Activated naive CD4-positive, alpha-beta T cell treated with Interleukin-2 at 50 U/mL for 16 hours (primary cell): Measurements from ENCODE around the gene TMEM255B.
"Not testable (repeated sequence)": the region's sequence is repeated elsewhere in the genome, so short reads cannot be mapped to it uniquely, and the experiment has no call there.

ENCODE experiments used
- DNase-seq: peaks from one replicate; pipeline ENCODE4 v3.0.0-alpha.2; 2020

Gene TMEM255B

GRCh38 chr13:113750554-113751399 lies 8.2 kb upstream of the TMEM255B start:
- DNase-seq: no peak

DNA sequence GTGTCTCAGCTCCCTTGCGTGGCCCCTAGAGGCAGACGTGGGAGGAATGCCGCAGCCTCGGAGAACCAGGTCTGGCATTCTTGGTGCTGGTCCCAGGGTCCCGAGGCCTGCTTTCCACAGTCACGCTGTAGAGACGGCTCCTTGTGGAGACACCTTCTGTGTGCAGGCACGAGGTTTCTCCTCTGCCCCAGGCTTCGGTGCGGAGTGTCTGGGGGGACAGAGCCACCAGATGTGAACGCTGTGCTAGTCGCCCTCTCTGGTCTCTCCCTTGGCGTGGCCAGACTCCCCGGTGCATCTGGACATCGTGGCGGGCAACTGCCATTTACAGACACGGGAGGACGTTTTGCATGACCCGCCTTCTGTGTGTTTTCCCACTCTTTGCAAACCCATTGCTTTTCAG lies 7.5 kb upstream of the TMEM255B start:
- DNase-seq: no peak

- DNase-seq: not testable (repeated sequence)
Observed at GRCh38 chr13:113752211-113752986, 6.6 kb upstream of the TMEM255B start.

DNA sequence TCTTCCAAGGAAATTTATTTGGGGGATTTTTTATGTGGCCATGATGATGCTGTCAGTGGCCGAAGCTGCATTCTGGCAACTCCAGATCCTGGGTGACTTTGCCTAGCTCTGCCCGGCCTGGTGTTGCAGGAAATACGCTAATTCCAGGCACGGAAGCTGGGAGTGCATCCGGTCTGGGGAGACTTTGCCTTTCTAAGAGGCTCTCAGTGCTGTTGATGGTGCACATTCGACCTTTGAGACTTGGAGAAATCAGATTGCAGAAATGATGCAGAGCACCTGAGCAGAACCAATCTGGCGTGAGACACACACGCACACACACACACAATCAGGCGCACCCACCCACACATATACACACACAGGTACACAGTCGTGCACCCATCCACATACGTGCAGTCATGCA lies 5.9 kb upstream of the TMEM255B start:
- no peak for DNase-seq

DNA sequence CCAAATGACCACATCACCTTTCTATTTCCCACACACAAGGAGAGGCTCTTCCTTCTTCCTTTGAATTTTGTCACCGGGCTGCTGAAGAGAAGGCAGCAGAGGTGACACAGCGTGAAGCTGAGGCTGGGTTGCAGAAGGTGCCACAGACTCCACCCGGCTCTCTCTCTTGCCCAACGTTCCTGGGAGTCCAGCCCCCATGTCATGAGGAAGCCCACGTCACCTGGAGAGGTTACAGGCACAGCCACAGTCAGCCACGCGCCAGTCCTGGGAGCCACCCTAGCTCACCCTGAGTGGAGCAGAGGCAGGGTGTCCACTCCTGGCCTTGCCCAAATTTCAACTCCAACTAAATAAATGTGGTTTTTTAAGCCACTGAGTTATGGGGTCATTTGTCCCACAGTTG lies 4.8 kb upstream of the TMEM255B start:
- DNase-seq: no peak

- DNase-seq: no peak
Observed at GRCh38 chr13:113754691-113755090, 4.3 kb upstream of the TMEM255B start.

GRCh38 chr13:113756441-113757097 lies 2.5 kb upstream of the TMEM255B start:
- DNase-seq: no peak

DNA sequence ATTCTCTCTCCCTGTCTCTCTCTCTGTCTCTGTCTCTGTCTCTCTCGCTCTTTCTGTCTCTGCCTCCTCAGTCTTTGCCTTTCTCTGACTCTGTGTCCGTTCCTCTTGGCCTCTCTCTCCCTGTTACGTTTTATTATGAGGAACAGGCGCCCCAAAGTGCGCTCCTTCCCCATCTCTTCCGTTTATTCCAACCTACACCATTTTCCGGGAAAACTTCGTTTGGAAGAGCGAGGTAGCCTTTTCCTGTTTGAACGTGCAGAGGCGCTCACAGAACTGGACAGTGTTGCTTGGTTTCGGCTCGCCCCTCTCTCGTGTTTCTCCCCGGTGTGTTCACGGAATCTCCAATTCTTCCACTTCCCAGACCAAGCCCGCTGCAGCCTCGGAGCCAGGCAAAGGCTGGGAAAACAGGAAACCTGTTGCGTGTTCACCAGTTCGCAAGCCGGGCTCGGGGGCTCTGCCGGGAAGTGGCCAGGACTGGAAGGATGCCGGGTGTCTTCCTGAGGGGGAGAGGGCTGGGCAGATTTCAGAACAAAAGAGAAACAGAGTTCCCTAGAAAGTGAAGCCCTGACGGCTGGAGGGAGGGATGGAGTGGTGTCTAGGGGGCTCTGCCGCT lies 605 bp downstream of the TMEM255B start:
- no peak for DNase-seq

- no peak for DNase-seq
Observed at GRCh38 chr13:113761136-113761535, 2.1 kb downstream of the TMEM255B start.

GRCh38 chr13:113762075-113762474 lies 3.0 kb downstream of the TMEM255B start:
- DNase-seq: no peak

DNA sequence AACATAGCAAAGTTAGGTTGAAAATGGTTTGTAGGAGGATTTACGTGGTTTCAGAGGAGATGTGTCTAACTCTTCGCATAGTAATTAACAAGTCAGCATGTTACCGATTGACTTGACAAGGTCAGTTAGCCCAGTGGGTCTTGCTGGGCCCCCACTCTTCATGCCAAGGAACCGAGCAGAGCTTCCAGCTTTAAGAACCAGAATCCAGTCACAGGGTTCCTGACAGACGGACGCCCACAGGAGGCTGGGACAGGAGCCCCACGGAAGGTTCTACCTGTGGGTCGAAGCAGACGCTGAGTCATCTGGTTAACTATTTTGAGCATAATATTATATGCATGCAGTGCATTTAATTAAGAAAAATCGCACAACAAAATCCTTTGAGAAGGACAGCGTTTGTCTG lies 3.5 kb downstream of the TMEM255B start:
- no peak for DNase-seq

DNA sequence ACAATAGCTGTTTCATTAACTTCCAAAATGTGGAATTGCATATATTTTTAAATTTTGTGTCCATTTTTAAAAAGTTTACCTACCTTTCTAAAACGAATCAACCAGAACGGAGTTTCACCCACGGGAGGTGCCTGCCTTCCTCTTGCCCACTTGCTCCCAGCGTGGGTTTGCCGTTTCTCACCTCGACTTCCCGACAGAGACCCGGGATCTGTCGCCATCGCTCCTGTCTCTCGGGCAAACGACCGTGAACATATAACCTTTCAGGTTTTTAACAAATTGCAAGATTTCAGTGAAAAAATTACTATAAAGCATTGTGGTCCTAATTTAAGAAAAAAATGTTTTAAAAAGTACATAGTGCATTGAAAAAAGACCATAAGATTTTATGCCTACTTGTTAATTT lies 4.2 kb downstream of the TMEM255B start:
- no peak for DNase-seq

- DNase-seq: no peak
Observed at GRCh38 chr13:113763961-113764792, 5.2 kb downstream of the TMEM255B start.

DNA sequence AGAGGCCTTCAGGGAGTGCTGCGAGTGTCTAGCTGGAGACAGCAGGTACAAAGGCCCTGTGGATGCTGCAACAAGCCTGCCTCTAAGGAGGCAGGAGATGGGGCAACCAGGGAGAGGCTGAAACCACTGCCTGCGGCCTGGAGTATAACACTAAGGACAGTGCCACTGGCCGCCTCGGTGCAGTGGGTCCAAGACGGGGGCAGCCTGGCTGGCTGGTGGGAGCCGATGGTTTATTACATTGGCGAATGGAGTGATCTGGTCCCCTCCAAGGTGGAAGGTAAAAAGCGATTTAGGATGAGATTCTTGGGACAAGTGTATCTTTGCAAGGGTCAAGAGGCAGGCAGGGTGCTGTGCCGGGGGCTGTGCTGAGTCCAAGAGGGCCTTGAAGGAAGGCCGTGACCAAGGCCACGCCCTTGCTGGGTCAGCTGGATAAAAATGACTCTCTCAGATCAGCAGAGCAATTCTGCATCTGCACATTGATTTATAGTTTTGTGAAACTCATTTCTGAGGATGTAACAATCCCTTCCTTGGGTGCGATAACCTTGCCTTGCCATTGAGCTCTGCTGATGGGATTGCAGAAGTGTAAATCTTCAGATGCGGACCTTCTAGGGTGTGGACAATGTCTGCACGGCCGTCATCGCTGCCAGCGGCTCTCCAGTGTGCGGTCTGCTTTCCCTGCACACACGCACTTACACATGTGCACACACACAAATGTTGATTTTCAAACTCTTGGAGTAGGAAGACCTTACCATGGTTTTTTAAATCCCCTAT lies 6.0 kb downstream of the TMEM255B start:
- DNase-seq: no peak

- no peak for DNase-seq
Observed at GRCh38 chr13:113765564-113765910, 6.5 kb downstream of the TMEM255B start.

DNA sequence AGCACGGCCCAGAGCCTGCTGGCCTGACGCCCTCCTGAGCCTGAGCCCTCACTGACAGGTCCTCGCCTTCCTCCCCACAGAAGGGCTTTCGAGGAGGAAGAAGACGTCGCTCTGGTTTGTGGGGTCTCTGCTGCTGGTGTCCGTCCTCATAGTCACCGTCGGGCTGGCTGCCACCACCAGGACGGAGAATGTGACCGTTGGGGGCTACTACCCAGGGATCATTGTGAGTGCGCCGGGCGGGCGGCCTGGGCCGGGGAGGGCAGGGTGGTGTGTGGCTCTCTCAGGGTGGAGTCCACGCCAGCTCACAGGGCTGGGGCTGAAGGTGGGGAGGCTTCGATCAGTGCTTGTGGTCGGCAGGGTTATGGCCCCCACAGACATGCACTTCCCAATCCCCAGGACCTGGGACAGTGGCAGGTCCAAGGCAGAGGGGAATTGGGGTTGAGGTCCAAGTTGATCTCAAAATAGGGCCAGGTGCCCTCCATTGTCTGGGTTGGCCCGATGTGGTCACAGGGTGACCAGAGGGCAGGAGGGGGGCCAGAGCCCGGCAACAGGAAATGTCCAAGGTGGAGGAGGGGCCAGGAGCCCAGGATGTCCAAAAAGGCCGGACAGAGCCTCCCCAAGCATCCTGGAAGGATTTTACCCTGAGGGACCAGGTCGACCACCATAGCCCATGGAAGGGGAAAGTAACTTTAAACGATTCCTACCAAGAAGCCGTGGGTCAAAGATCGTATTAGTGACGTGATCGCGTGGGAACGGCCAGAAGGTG lies 7.2 kb downstream of the TMEM255B start:
- no peak for DNase-seq

GRCh38 chr13:113767366-113767765 lies 8.3 kb downstream of the TMEM255B start:
- no peak for DNase-seq

DNA sequence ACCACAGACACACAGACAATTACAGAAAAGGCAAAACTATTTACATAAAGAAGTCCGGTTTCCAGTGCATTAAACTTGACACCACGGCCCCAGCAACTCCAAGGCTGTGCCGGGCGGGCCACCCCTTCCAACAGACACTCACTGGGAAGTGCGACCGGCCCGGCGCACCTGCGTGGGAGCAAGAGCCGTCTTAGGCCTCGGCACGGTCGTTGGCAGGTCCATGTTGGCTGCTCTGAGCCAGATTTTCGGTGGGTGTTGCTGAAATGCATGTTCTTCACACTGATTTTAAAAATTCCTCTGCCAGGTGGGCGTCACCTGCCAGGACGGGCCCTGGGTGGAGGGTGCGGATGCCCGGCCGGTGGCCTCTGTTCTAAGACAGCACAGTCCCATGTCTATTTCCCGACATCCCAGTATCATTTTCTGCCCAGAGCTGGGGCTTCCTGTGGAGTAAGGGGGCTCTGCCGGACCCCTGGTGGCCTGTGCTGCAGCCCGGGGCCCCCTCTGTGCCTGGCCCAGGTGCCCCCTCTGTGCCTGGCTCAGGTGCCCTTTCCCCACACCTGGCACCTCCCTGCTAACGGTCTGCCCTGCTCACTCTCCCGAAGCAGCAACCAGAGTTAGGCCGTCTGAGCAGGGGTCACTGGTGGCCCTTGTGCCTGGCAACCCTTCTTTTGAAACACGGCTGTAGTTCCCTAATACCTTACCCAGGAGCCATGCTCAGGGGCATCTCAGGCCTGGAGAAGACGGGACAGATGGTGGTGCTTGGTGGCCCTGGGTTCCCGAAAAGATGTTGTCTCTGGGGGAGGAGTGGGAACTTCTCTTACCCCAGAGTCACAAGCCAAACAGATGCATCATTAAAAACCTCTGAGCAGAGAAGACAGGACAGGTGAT lies 9.2 kb downstream of the TMEM255B start:
- DNase-seq: no peak

GRCh38 chr13:113769106-113769505 lies 10.1 kb downstream of the TMEM255B start:
- DNase-seq: no peak

DNA sequence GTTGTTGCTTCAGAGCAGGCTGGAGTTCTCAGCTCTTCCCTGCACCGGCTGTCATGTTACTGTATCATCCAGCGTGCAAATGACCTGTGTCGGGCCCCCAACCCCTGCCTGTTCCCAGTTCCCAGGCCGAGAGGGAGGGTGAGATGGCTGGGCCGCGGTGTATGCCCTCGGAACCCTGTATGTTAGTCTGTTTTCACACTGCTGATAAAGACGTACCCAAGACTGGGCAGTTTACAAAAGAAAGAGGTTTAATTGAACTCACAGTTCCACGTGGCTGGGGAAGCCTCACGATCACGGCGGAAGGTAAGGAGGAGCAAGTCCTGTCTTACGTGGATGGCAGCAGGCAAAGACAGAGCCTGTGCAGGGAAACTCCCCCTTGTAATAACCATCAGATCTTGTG lies 10.9 kb downstream of the TMEM255B start:
- DNase-seq: no peak
